Activated naive CD8-positive, alpha-beta T cell treated with anti-CD3 and anti-CD28 coated beads for 36 hours (primary cell): ENCODE measurements around the gene SMCO1. TPM values are rescaled to one million over a fixed set of nuclear protein-coding genes. Genes with fewer than 3 reads are reported as not detected.
"Not testable (repeated sequence)": the region's sequence is repeated elsewhere in the genome, so short reads cannot be mapped to it uniquely, and the experiment has no call there.

Experiments used
- DNase-seq: peaks from one replicate; pipeline ENCODE4 v3.0.0; 2021
- H3K27ac Mint-ChIP-seq: one replicate; pipeline ENCODE4 v1.8.0; 2022; ENCODE audit warnings: mild to moderate bottlenecking, moderate library complexity, mixed read lengths
- H3K27me3 Mint-ChIP-seq: one replicate; pipeline ENCODE4 v1.8.0; 2022; ENCODE audit warnings: mild to moderate bottlenecking, mixed read lengths
- H3K36me3 Mint-ChIP-seq: one replicate; pipeline ENCODE4 v1.8.0; 2021; ENCODE audit warnings: mild to moderate bottlenecking, mixed read lengths
- H3K4me1 Mint-ChIP-seq: one replicate; pipeline ENCODE4 v1.8.0; 2021; ENCODE audit warnings: mixed read lengths
- H3K4me3 Mint-ChIP-seq: one replicate; pipeline ENCODE4 v1.8.0; 2022; ENCODE audit warnings: mild to moderate bottlenecking, moderate library complexity, mixed read lengths
- H3K9me3 Mint-ChIP-seq: one replicate; pipeline ENCODE4 v1.8.0; 2022; ENCODE audit warnings: mixed read lengths
- total RNA-seq, 2 experiments: library from RNA; stranded (reverse); gene quantifications; one replicate each; pipeline ENCODE4 v1.2.3, GENCODE V29; 2021

The SMCO1 gene
- total RNA-seq, 2 experiments from 2014 or later = not detected

GRCh38 chr3:196489747-196490146 lies 25.4 kb downstream of the SMCO1 start:
- Mint-ChIP-seq H3K9me3 (no peaks in the 10 kb centered on the region), H3K27ac (no peak overlapping the region), H3K36me3 (peaks cover 15% of the 10 kb centered on the region), H3K4me3 (no peak overlapping the region), H3K4me1 (peaks cover 20% of the 10 kb centered on the region), H3K27me3 (no peaks in the 10 kb centered on the region)
- DNase-seq = no peak

GRCh38 chr3:196486263-196486662 lies 28.9 kb downstream of the SMCO1 start:
- H3K4me3 Mint-ChIP-seq = no peak overlapping the region
- H3K4me1 Mint-ChIP-seq = peaks cover 11% of the 10 kb centered on the region
- no peaks in the 10 kb centered on the region for H3K27me3 Mint-ChIP-seq
- H3K9me3 Mint-ChIP-seq = no peaks in the 10 kb centered on the region
- H3K36me3 Mint-ChIP-seq = peaks cover 16% of the 10 kb centered on the region
- H3K27ac Mint-ChIP-seq = no peak overlapping the region
- no peak for DNase-seq

- H3K4me3 Mint-ChIP-seq = no peak overlapping the region
- H3K9me3 Mint-ChIP-seq = no peaks in the 10 kb centered on the region
- peaks cover 10% of the 10 kb centered on the region for H3K36me3 Mint-ChIP-seq
- H3K27me3 Mint-ChIP-seq = no peaks in the 10 kb centered on the region
- no peak for DNase-seq
- H3K27ac Mint-ChIP-seq = no peak overlapping the region
- no peaks in the 10 kb centered on the region for H3K4me1 Mint-ChIP-seq
Measured at GRCh38 chr3:196477678-196478077, 37.5 kb downstream of the SMCO1 start.

GRCh38 chr3:196472286-196472685 lies 42.9 kb downstream of the SMCO1 start:
- no peak for DNase-seq
- Mint-ChIP-seq H3K4me3 (no peak overlapping the region), H3K9me3 (no peaks in the 10 kb centered on the region), H3K4me1 (peaks cover 4% of the 10 kb centered on the region), H3K27ac (no peak overlapping the region), H3K27me3 (no peaks in the 10 kb centered on the region), H3K36me3 (peaks cover 12% of the 10 kb centered on the region)

- H3K4me3 Mint-ChIP-seq = no peak overlapping the region
- H3K27me3 Mint-ChIP-seq = no peaks in the 10 kb centered on the region
- DNase-seq = no peak
- H3K36me3 Mint-ChIP-seq = peaks cover 12% of the 10 kb centered on the region
- no peaks in the 10 kb centered on the region for H3K9me3 Mint-ChIP-seq
- H3K27ac Mint-ChIP-seq = no peak overlapping the region
- H3K4me1 Mint-ChIP-seq = peaks cover 4% of the 10 kb centered on the region
Measured at GRCh38 chr3:196471551-196471950, 43.6 kb downstream of the SMCO1 start.

GRCh38 chr3:196470182-196470581 lies 45.0 kb downstream of the SMCO1 start:
- not testable (repeated sequence) for H3K4me3 Mint-ChIP-seq, H3K9me3 Mint-ChIP-seq
- peaks cover 13% of the 10 kb centered on the region for H3K36me3 Mint-ChIP-seq

GRCh38 chr3:196463804-196464203 lies 51.3 kb downstream of the SMCO1 start:
- Mint-ChIP-seq H3K36me3 (peaks cover 12% of the 10 kb centered on the region), H3K9me3 (peaks cover 17% of the 10 kb centered on the region), H3K4me3 (no peak overlapping the region), H3K27ac (no peak overlapping the region), H3K4me1 (peaks cover 2% of the 10 kb centered on the region), H3K27me3 (no peaks in the 10 kb centered on the region)
- no peak for DNase-seq

More at GRCh38 chr3:196470182-196470581, 45.0 kb downstream of the SMCO1 start:
- not testable (repeated sequence) for H3K27ac Mint-ChIP-seq, DNase-seq, H3K27me3 Mint-ChIP-seq, H3K4me1 Mint-ChIP-seq

- Mint-ChIP-seq H3K4me1 (peaks cover 2% of the 10 kb centered on the region), H3K4me3 (no peak overlapping the region), H3K27me3 (no peaks in the 10 kb centered on the region), H3K9me3 (peaks cover 17% of the 10 kb centered on the region), H3K27ac (no peak overlapping the region), H3K36me3 (peaks cover 12% of the 10 kb centered on the region)
- DNase-seq = no peak
Measured at GRCh38 chr3:196463478-196463756, 51.7 kb downstream of the SMCO1 start.

GRCh38 chr3:196462680-196463477 lies 52.3 kb downstream of the SMCO1 start:
- not testable (repeated sequence) for H3K4me3 Mint-ChIP-seq, H3K4me1 Mint-ChIP-seq, H3K27me3 Mint-ChIP-seq, H3K27ac Mint-ChIP-seq, DNase-seq, H3K36me3 Mint-ChIP-seq
- peaks cover 17% of the 10 kb centered on the region for H3K9me3 Mint-ChIP-seq

- Mint-ChIP-seq H3K27ac (no peak overlapping the region), H3K9me3 (peaks cover 13% of the 10 kb centered on the region), H3K36me3 (peaks cover 4% of the 10 kb centered on the region)
Measured at GRCh38 chr3:196458063-196458462, 57.1 kb downstream of the SMCO1 start.

GRCh38 chr3:196457470-196457869 lies 57.7 kb downstream of the SMCO1 start:
- not testable (repeated sequence) for H3K4me3 Mint-ChIP-seq, DNase-seq, H3K27ac Mint-ChIP-seq

More at GRCh38 chr3:196458063-196458462, 57.1 kb downstream of the SMCO1 start:
- Mint-ChIP-seq H3K27me3 (no peaks in the 10 kb centered on the region), H3K4me1 (peaks cover 7% of the 10 kb centered on the region), H3K4me3 (no peak overlapping the region)
- DNase-seq = no peak

More at GRCh38 chr3:196457470-196457869, 57.7 kb downstream of the SMCO1 start:
- H3K9me3 Mint-ChIP-seq, H3K36me3 Mint-ChIP-seq, H3K27me3 Mint-ChIP-seq, H3K4me1 Mint-ChIP-seq: not testable (repeated sequence)

Other genes with a start within 250 kb of the SMCO1 start
- gene PCYT1A, start 227.6 kb downstream of the SMCO1 start, total RNA-seq = 10 to 100 TPM; 41.2 to 42.1 TPM
- gene DYNLT2B, start 197.1 kb downstream of the SMCO1 start, total RNA-seq = 1 to 10 TPM; 8.1 to 8.4 TPM
- gene TM4SF19, start 177.0 kb downstream of the SMCO1 start, total RNA-seq = not detected
- 10 to 100 TPM; 52.7 to 57.5 TPM for gene UBXN7, start 82.9 kb downstream of the SMCO1 start, total RNA-seq
- gene RNF168, start 11.6 kb downstream of the SMCO1 start, total RNA-seq = 10 to 100 TPM; 24.5 to 27.1 TPM
- 10 to 100 TPM; 27.3 to 27.5 TPM for gene WDR53, start 53.2 kb upstream of the SMCO1 start, total RNA-seq
- gene FBXO45, start 53.3 kb upstream of the SMCO1 start, total RNA-seq = 10 to 100 TPM; 26.1 to 26.3 TPM
- 10 to 100 TPM; 21.2 to 22.0 TPM for gene NRROS, start 124.3 kb upstream of the SMCO1 start, total RNA-seq
- gene CEP19, start 196.9 kb upstream of the SMCO1 start, total RNA-seq = 1 to 10 TPM; 5.6 to 6.4 TPM
- gene PIGX, start 197.0 kb upstream of the SMCO1 start, total RNA-seq = 10 to 100 TPM; 41.4 to 44.3 TPM
- gene PAK2, start 224.5 kb upstream of the SMCO1 start, total RNA-seq = 10 to 100 TPM; 67.9 to 69.5 TPM